SK-N-SH (cell line): Measurements from ENCODE around the gene CASZ1. TPM values are rescaled to one million over a fixed set of nuclear protein-coding genes. Genes with fewer than 3 reads are reported as not detected.

Experiments
- CTCF ChIA-PET: fragments of 300-600, 350-600 bp; formaldehyde crosslinking; extraction: SDS; loops from one replicate; lab custom pipeline; 2021; lab: Yijun Ruan, JAX
- POLR2A ChIA-PET: fragments of 350-600 bp; sonication (Branson Sonifier 250); formaldehyde crosslinking; extraction: SDS; loops from one replicate; lab custom pipeline; 2020; ENCODE audit warnings: antibody characterized with exemption, inconsistent platforms; lab: Yijun Ruan, JAX
- DNase-seq: peaks from one replicate; pipeline ENCODE4 v3.0.0; 2012
- H2AFZ ChIP-seq: fragments of 200-600 bp; sonication (generic); 2 replicates; pipeline ENCODE4 v1.8.1; 2016; ENCODE audit warnings: antibody characterized with exemption, mild to moderate bottlenecking, low read depth
- H3F3A ChIP-seq: fragments of 200-600 bp; sonication (generic); replicated peaks from 2 replicates; pipeline ENCODE3; 2016; ENCODE audit warnings: antibody characterized with exemption, mild to moderate bottlenecking; ENCODE audit not compliant: insufficient read depth
- H3K27ac ChIP-seq, 2 experiments: fragments of 200-500 bp in 1 of 2; fragments of 200-600 bp in 1 of 2; sonication (Bioruptor generic) in 1 of 2; sonication (generic), shearing (Covaris generic) in 1 of 2; 2 replicates each; pipeline versions ENCODE4 v1.5.1 to v1.6.1; 2014 to 2016; ENCODE audit warnings: low read depth in 2 of 2, inconsistent platforms in 1 of 2, low read length in 1 of 2, mild to moderate bottlenecking in 1 of 2, mixed read lengths in 1 of 2
- H3K27me3 ChIP-seq: fragments of 200-600 bp; sonication (generic), shearing (Covaris generic); 2 replicates; pipeline ENCODE4 v1.6.1; 2016; ENCODE audit warnings: mixed run types; ENCODE audit not compliant: insufficient read depth
- H3K36me3 ChIP-seq, 2 experiments: fragments of 200-500 bp in 1 of 2; fragments of 200-600 bp in 1 of 2; sonication (Bioruptor generic) in 1 of 2; sonication (generic) in 1 of 2; replicated peaks in 1 of 2; 2 replicates each; pipeline versions ENCODE3 to v1.5.1; 2014 to 2016; ENCODE audit warnings: low read length in 1 of 2, mild to moderate bottlenecking in 1 of 2; ENCODE audit not compliant: insufficient read depth in 2 of 2, control insufficient read depth in 1 of 2
- H3K4me1 ChIP-seq, 2 experiments: fragments of 200-500 bp in 1 of 2; fragments of 200-600 bp in 1 of 2; sonication (Bioruptor generic) in 1 of 2; sonication (generic), shearing (Covaris generic) in 1 of 2; 2 replicates each; pipeline versions ENCODE4 v1.5.1 to v1.6.1; 2014 to 2016; ENCODE audit warnings: low read depth in 1 of 2, low read length in 1 of 2, mixed run types in 1 of 2; ENCODE audit not compliant: insufficient read depth in 2 of 2, control insufficient read depth in 1 of 2
- H3K4me2 ChIP-seq: fragments of 200-600 bp; sonication (generic), shearing (Covaris generic); 2 replicates; pipeline ENCODE4 v1.6.1; 2017; ENCODE audit warnings: mixed run types
- H3K4me3 ChIP-seq, 2 experiments: fragments of 200-500 bp in 1 of 2; fragments of 200-600 bp in 1 of 2; sonication (Bioruptor generic) in 1 of 2; sonication (generic), shearing (Covaris generic) in 1 of 2; 2 replicates each; pipeline versions ENCODE4 v1.5.1 to v1.8.1; 2014 to 2016; ENCODE audit warnings: low read depth in 2 of 2, inconsistent platforms in 1 of 2, low read length in 1 of 2, mild to moderate bottlenecking in 1 of 2, mixed read lengths in 1 of 2, moderate library complexity in 1 of 2
- H3K79me2 ChIP-seq: fragments of 200-600 bp; sonication (generic); 2 replicates; pipeline ENCODE4 v1.8.1; 2017; ENCODE audit warnings: mild to moderate bottlenecking; ENCODE audit not compliant: insufficient read depth
- H3K9ac ChIP-seq: fragments of 200-600 bp; sonication (generic); 2 replicates; pipeline ENCODE4 v1.6.1; 2017; ENCODE audit warnings: mixed run types
- H3K9me2 ChIP-seq: fragments of 200-600 bp; sonication (generic); 2 replicates; pipeline ENCODE4 v1.6.1; 2017; ENCODE audit warnings: mixed run types
- H3K9me3 ChIP-seq: fragments of 200-600 bp; sonication (generic); 2 replicates; pipeline ENCODE4 v1.6.1; 2017; ENCODE audit warnings: mixed run types, mild to moderate bottlenecking, moderate library complexity
- H4K20me1 ChIP-seq: fragments of 200-600 bp; sonication (generic); 2 replicates; pipeline ENCODE4 v1.6.1; 2017; ENCODE audit warnings: mild to moderate bottlenecking, mixed run types; ENCODE audit not compliant: insufficient read depth
- CTCF ChIP-seq: fragments of 200-600 bp; sonication (generic); IDR thresholded peaks from 2 replicates; pipeline ENCODE4 v1.6.1; 2017; ENCODE audit warnings: antibody characterized with exemption, mild to moderate bottlenecking, moderate library complexity
- ELF1 ChIP-seq: IDR thresholded peaks from 2 replicates; pipeline ENCODE4 v1.4.0; 2012
- FOXJ3 ChIP-seq: sonication (generic); formaldehyde crosslinking; IDR thresholded peaks from 2 replicates; pipeline ENCODE4 v1.5.1; 2020; ENCODE audit warnings: mild to moderate bottlenecking, missing genetic modification reagents
- FOXM1 ChIP-seq: IDR thresholded peaks from 2 replicates; pipeline ENCODE4 v1.4.0; 2012; ENCODE audit warnings: low read depth, mild to moderate bottlenecking
- IRF3 ChIP-seq: fragments of 150-350 bp; IDR thresholded peaks from 2 replicates; pipeline ENCODE4 v1.6.1; 2016; ENCODE audit warnings: mild to moderate bottlenecking, low read depth, low read length
- MAX ChIP-seq: IDR thresholded peaks from 2 replicates; pipeline ENCODE4 v1.4.0; 2012; ENCODE audit warnings: low read depth
- MXI1 ChIP-seq: IDR thresholded peaks from 2 replicates; pipeline ENCODE4 v1.6.1; 2012; ENCODE audit warnings: mild to moderate bottlenecking, low read depth, low read length, improper control_type of control experiment
- PBX3 ChIP-seq: IDR thresholded peaks from 2 replicates; pipeline ENCODE4; 2012
- POLR2AphosphoS5 ChIP-seq: IDR thresholded peaks from 2 replicates; pipeline ENCODE4 v1.6.1; 2012; ENCODE audit warnings: low read depth, low read length
- RAD21 ChIP-seq: IDR thresholded peaks from 2 replicates; pipeline ENCODE4 v1.6.1; 2012; ENCODE audit warnings: mild to moderate bottlenecking, low read length
- RCOR1 ChIP-seq: fragments of 150-350 bp; IDR thresholded peaks from 2 replicates; pipeline ENCODE4 v1.6.1; 2017; ENCODE audit warnings: antibody characterized with exemption, low read length
- REST ChIP-seq: IDR thresholded peaks from 2 replicates; pipeline ENCODE4 v1.6.1; 2012; ENCODE audit warnings: mild to moderate bottlenecking, low read depth, low read length, moderate library complexity
- TEAD4 ChIP-seq: IDR thresholded peaks from 2 replicates; pipeline ENCODE4 v1.4.0; 2012; ENCODE audit warnings: mild to moderate bottlenecking, borderline replicate concordance; ENCODE audit not compliant: insufficient read depth
- USF1 ChIP-seq: IDR thresholded peaks from 2 replicates; pipeline ENCODE4 v1.4.0; 2012; ENCODE audit warnings: low read depth, borderline replicate concordance
- WGBS: methylation state at CpG from one replicate; pipeline ENCODE4 v1.1.6; 2017; ENCODE audit warnings: low lambda C conversion rate; 5-methylcytosine and 5-hydroxymethylcytosine counted together
- polyA plus RNA-seq, 3 experiments: library from polyadenylated mRNA; depleted of rRNA; stranded (reverse); fragments of >200 nt; gene quantifications; 2 replicates each; pipeline ENCODE4 v1.2.3, GENCODE V29; 2012

CASZ1 gene
- polyA plus RNA-seq, 1 of the 3 experiments (the other 2 are of a cell fraction), result 0.51 TPM

GRCh38 chr1:10816233-10816632 is 19.8 kb upstream of the CASZ1 start:
- WGBS, result 57% methylated on average over 7 of the region's 7 CpGs
- DNase-seq, result no peak
- H3K27me3 ChIP-seq, result peaks cover 6% of the 10 kb centered on the region; the same call in 1 of the 2 replicates

GRCh38 chr1:10815858-10816195 is 19.4 kb upstream of the CASZ1 start:
- Histone ChIP-seq H3K4me2 (no peak overlapping the region), H4K20me1 (no peaks in the 10 kb centered on the region), H3K4me3 (no peak overlapping the region), H2AFZ (no peak overlapping the region), H3K9me3 (no peaks in the 10 kb centered on the region), H3K36me3 (no peaks in the 10 kb centered on the region), H3K79me2 (no peaks in the 10 kb centered on the region), H3K27ac (no peak overlapping the region), H3F3A (no peaks in the 10 kb centered on the region), H3K27me3 (peaks cover 10% of the 10 kb centered on the region; the same call in 1 of the 2 replicates), H3K9me2 (no peaks in the 10 kb centered on the region), H3K4me1 (no peaks in the 10 kb centered on the region; a peak in 1 of 4 replicates), H3K9ac (no peak overlapping the region)
- no peak for DNase-seq
- 100% methylated on average over 1 of the region's 5 CpGs for WGBS
- CTCF ChIA-PET, result interaction anchor here (0.9 to 1.8 kb wide), 3 partner anchors 15 to 52 kb away, joined by 3 to 6 read pairs (median 3); no protein-coding TSS in a partner anchor
- POLR2A ChIA-PET, result no interaction called here
- no peak for TF ChIP-seq POLR2AphosphoS5
- TF ChIP-seq IRF3, result no peak
- no peak for TF ChIP-seq USF1
- no peak for TF ChIP-seq REST
- TF ChIP-seq TEAD4, result no peak
- TF ChIP-seq PBX3, result no peak
- TF ChIP-seq RCOR1, result no peak
- TF ChIP-seq FOXJ3, result no peak
- no peak for TF ChIP-seq MXI1

More at GRCh38 chr1:10816233-10816632, 19.8 kb upstream of the CASZ1 start:
- Histone ChIP-seq H3K4me1 (no peaks in the 10 kb centered on the region; a peak in 1 of 4 replicates), H3K27ac (no peak overlapping the region), H4K20me1 (no peaks in the 10 kb centered on the region), H2AFZ (no peak overlapping the region), H3K9ac (no peak overlapping the region), H3K9me2 (no peaks in the 10 kb centered on the region), H3K36me3 (no peaks in the 10 kb centered on the region), H3K4me3 (no peak overlapping the region), H3K9me3 (no peaks in the 10 kb centered on the region), H3K4me2 (no peak overlapping the region)
- ChIA-PET CTCF (interaction anchor here (0.6 to 1.8 kb wide), 4 partner anchors 16 to 51 kb away, joined by 3 to 6 read pairs (median 3); no protein-coding TSS in a partner anchor), POLR2A (no interaction called here)
- TF ChIP-seq RAD21, result no peak
- no peak for TF ChIP-seq MAX
- no peak for TF ChIP-seq CTCF
- TF ChIP-seq ELF1, result no peak
- no peak for TF ChIP-seq FOXM1
- TF ChIP-seq, all 33 proteins: peak for 0
- no peaks in the 10 kb centered on the region for H3K79me2 ChIP-seq
- no peaks in the 10 kb centered on the region for H3F3A ChIP-seq
